ENCODE results near the gene SLC5A6. TPM values are rescaled to one million over a fixed set of nuclear protein-coding genes. Genes with fewer than 3 reads are reported as not detected.

Gene SLC5A6
- polyA plus RNA-seq, 1 donor from 2014 or later, result 64.3 TPM

- no peak for TF ChIP-seq POLR2AphosphoS5 (IDR thresholded peaks at IDR 0.05)
- TF ChIP-seq TAF1 (IDR thresholded peaks at IDR 0.05; ENCODE audit: low read depth), result no peak
- no peak for TF ChIP-seq MXI1 (conservative IDR thresholded peaks at IDR 0.05; ENCODE audit: poor library complexity, severe bottlenecking)
- no peak for TF ChIP-seq EP300 (conservative IDR thresholded peaks at IDR 0.05; ENCODE audit: poor library complexity, severe bottlenecking)
- no peak for TF ChIP-seq REST (IDR thresholded peaks at IDR 0.05; ENCODE audit: borderline replicate concordance)
- no peak for TF ChIP-seq SMC3 (conservative IDR thresholded peaks at IDR 0.05; ENCODE audit: poor library complexity)
- TF ChIP-seq CTCF (IDR thresholded peaks at IDR 0.05; ENCODE audit: poor library complexity, severe bottlenecking), result no peak
- TF ChIP-seq EZH2 (IDR thresholded peaks at IDR 0.05; ENCODE audit: borderline replicate concordance, insufficient read depth, low read length, poor library complexity, severe bottlenecking), result no peak
- H2AFZ ChIP-seq (ENCODE audit: low read depth, low read length), result no peak overlapping the region
- H3K9me3 ChIP-seq (ENCODE audit: low read length), result no peaks in the 10 kb centered on the region
- H3K9me2 ChIP-seq (ENCODE audit: insufficient read depth, low read length), result no peaks in the 10 kb centered on the region
- H3K4me2 ChIP-seq (ENCODE audit: low read length), result no peak overlapping the region
- no peak overlapping the region for H3K9ac ChIP-seq (ENCODE audit: low read length)
- H3K27me3 ChIP-seq (ENCODE audit: insufficient read depth, low read depth, low read length), result no peaks in the 10 kb centered on the region
- H3K4me3 ChIP-seq (ENCODE audit: low read length), result no peak overlapping the region
- no peaks in the 10 kb centered on the region for H3K79me2 ChIP-seq (replicated peaks; ENCODE audit: insufficient read depth, low read length)
- no peaks in the 10 kb centered on the region for H3F3A ChIP-seq (ENCODE audit: insufficient read depth, low read length, poor library complexity, severe bottlenecking)
- H3K27ac ChIP-seq (ENCODE audit: low read length), result no peak overlapping the region
- no peaks in the 10 kb centered on the region for H3K36me3 ChIP-seq (ENCODE audit: insufficient read depth, low read length)
- no peaks in the 10 kb centered on the region for H4K20me1 ChIP-seq (ENCODE audit: insufficient read depth)
These were observed 25.4 kb upstream of the SLC5A6 start for GRCh38 chr2:27237341-27237945.

- no peak for TF ChIP-seq MXI1 (conservative IDR thresholded peaks at IDR 0.05; ENCODE audit: poor library complexity, severe bottlenecking)
- no peak for TF ChIP-seq TAF1 (IDR thresholded peaks at IDR 0.05; ENCODE audit: low read depth)
- no peak for TF ChIP-seq POLR2AphosphoS5 (IDR thresholded peaks at IDR 0.05)
- TF ChIP-seq EZH2 (IDR thresholded peaks at IDR 0.05; ENCODE audit: borderline replicate concordance, insufficient read depth, low read length, poor library complexity, severe bottlenecking), result no peak
- TF ChIP-seq REST (IDR thresholded peaks at IDR 0.05; ENCODE audit: borderline replicate concordance), result no peak
- no peak for TF ChIP-seq SMC3 (conservative IDR thresholded peaks at IDR 0.05; ENCODE audit: poor library complexity)
- TF ChIP-seq RAD21 (conservative IDR thresholded peaks at IDR 0.05), result no peak
- TF ChIP-seq EP300 (conservative IDR thresholded peaks at IDR 0.05; ENCODE audit: poor library complexity, severe bottlenecking), result no peak
- TF ChIP-seq CTCF (IDR thresholded peaks at IDR 0.05; ENCODE audit: poor library complexity, severe bottlenecking), result no peak
- Histone ChIP-seq H4K20me1 (ENCODE audit: insufficient read depth) (no peaks in the 10 kb centered on the region), H3K27me3 (ENCODE audit: insufficient read depth, low read depth, low read length) (no peaks in the 10 kb centered on the region), H3F3A (ENCODE audit: insufficient read depth, low read length, poor library complexity, severe bottlenecking) (no peaks in the 10 kb centered on the region), H3K79me2 (replicated peaks; ENCODE audit: insufficient read depth, low read length) (no peaks in the 10 kb centered on the region), H3K4me3 (ENCODE audit: low read length) (no peak overlapping the region), H3K4me2 (ENCODE audit: low read length) (no peak overlapping the region), H3K27ac (ENCODE audit: low read length) (no peak overlapping the region), H3K9me2 (ENCODE audit: insufficient read depth, low read length) (no peaks in the 10 kb centered on the region), H3K9ac (ENCODE audit: low read length) (no peak overlapping the region), H3K9me3 (ENCODE audit: low read length) (no peaks in the 10 kb centered on the region), H2AFZ (ENCODE audit: low read depth, low read length) (no peak overlapping the region), H3K36me3 (ENCODE audit: insufficient read depth, low read length) (no peaks in the 10 kb centered on the region)
These were observed 24.6 kb upstream of the SLC5A6 start for GRCh38 chr2:27236626-27237025.
